Gastroesophageal sphincter (tissue), 3 donors: ENCODE data around the gene TRAPPC1.

Source experiments
- CTCF ChIP-seq, 4 experiments: fragments of 200-600 bp in 2 of 4; fragments of 450-650 bp in 2 of 4; sonication (generic) in 1 of 4; IDR thresholded peaks; one replicate each; pipeline ENCODE4 v1.5.1; 2017 to 2019; ENCODE audit warnings: antibody characterized with exemption in 4 of 4, mild to moderate bottlenecking in 2 of 4, moderate library complexity in 2 of 4
- EP300 ChIP-seq: sonication (generic); formaldehyde crosslinking; IDR thresholded peaks from one replicate; pipeline ENCODE4 v1.6.1; 2017; ENCODE audit warnings: antibody characterized with exemption, mild to moderate bottlenecking
- POLR2A ChIP-seq, 2 donors: fragments of 450-650 bp; IDR thresholded peaks; one replicate each; pipeline ENCODE4 v1.6.1; 2017; ENCODE audit warnings: antibody characterized with exemption in 2 of 2, mild to moderate bottlenecking in 2 of 2, moderate library complexity in 1 of 2
- POLR2AphosphoS5 ChIP-seq: sonication (generic); formaldehyde crosslinking; IDR thresholded peaks from one replicate; pipeline ENCODE4 v1.6.1; 2017; ENCODE audit warnings: antibody characterized with exemption

DNA sequence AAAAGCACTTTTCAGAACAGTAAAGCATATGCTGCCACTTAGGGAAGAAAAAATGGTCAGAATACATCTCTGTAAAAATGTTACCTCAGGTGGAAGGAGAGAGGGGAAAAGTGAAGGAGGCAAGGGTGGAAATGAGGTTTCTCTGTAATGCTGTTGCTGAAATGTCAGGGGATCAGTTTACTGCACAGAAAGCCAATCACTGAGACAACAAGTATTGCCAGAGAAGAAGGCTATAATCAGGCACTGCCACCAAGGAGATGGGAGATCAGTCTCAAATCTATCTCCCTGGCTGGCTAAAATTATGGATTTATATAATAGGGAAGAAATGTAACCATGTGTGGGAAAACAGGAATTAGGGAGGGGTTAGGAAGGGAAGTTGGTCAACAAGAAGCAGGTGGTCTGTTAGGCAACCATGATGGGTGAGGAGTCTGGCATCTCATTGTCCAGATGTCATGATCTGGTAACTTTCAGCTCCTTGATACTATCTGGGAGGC lies 42.9 kb upstream of the TRAPPC1 start:
- TF ChIP-seq CTCF (IDR thresholded peaks at IDR 0.05) (no peak), POLR2AphosphoS5 (no peak), POLR2A (IDR thresholded peaks at IDR 0.05) (no peak), EP300 (no peak)
